Activated gamma-delta T cell treated with Interleukin-2 at 50 U/mL for 16 hours (primary cell): Measurements from ENCODE around the gene UNC13A.
A peak's percentile ranks its signal among the peaks of the same experiment; 100 is the strongest.

Experiments used
- DNase-seq: peaks from one replicate; pipeline ENCODE4 v3.0.0-alpha.2; 2020

UNC13A gene

DNA sequence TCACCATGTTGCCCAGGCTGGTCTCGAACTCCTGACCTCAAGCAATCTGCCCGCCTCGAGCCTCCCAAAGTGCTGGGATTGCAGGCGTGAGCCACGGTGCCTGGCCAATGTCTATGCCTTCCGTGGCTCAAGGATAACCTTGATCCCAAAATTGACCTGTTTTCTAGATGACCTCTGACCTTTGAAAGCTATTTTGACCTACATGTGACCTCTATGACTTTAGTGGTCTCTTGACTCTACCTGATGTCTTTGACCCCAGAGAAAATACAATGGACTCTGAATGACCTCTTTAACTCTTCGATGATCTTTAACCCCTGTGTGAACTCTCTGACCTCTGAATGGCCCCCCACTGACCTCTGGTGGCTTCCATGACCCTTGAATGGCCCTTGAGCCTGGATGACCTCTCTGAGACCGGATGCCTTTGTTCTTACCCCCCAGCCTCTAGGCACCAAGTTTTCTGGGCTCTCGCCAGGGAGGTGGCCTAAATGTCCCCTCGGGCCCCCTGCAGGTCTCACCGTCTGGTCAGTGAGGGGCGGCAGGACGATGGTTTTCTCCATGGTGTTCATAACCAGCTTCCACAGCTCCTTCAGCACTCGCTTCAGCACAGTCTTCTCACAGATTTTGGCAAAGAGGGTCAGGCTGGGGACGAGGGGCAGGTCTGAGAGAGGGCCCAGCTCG is 63.7 kb downstream of the UNC13A start:
- no peak for DNase-seq

DNA sequence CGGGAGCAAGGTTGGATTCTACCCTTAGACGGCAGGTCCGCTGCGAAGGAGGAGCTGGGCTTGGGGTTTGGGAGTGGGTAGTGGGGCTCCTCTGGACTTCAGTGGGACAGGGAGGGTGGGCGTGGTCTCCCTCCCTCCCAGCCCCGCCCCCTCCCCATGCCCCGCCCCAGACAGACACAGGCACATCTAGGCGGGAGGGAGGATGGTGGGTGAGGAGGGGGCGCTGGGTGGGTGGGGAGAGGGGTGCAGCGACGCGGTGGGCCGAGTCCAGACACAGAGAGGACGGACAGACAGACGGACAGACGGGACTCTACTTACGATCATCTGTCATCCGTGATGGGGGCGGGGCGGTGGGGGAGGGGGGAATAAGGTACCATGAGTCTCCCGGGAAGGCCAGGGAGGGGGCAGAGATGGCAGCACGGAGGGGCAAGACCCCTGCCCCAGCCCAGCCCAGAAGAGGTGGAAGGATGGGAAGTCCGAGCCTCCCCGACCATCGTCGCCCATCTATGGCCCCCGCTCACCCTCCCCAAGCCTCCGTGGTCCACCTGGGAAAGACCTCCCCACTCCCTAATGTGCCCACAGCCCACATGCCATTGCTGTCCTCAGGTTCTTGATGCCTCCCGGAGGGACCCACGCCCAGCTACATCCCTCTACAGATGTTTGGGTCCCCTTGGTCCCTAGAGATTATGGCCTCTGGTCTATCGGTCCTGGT is 64.8 kb downstream of the UNC13A start:
- no peak for DNase-seq

DNA sequence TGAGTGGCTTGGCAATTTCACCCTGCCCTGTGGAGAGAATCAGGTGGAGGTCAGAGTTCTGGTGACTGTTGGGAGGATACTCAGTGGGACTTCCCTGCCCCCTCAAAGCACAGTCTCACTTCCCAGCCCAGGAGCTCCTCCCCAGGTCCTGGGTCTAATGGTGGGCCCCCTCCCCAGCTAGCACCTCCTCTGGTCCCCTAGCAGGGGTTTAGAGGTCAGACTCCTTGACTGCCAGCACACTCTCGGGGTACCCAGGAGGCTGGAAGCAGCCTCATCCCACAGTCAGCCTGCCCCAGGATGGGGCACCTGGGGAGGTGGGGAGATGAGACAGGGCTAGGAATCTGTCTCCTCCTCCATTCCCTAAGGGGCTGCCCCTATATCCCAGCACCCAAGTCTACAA is 67.5 kb downstream of the UNC13A start:
- no peak for DNase-seq

DNA sequence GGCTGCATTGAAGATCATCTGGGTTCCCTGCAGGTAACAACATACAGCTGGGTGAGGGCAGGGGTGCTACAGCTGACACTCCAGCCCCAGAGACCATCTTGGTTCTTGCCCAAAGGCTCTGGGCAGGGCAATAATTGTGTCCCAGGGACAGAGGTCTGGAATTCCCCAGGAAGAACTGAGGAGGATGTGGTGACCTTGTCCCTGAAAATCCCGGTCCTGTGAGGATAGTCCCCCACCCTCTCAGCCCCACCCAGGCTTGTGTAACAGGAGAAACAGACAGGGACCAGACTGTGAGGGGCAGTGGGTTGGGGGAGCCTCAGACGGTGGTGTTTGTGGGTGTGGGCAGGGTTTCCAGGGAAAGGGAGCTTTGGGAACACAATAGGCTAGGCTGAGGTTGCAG is 69.2 kb downstream of the UNC13A start:
- DNase-seq: no peak

DNA sequence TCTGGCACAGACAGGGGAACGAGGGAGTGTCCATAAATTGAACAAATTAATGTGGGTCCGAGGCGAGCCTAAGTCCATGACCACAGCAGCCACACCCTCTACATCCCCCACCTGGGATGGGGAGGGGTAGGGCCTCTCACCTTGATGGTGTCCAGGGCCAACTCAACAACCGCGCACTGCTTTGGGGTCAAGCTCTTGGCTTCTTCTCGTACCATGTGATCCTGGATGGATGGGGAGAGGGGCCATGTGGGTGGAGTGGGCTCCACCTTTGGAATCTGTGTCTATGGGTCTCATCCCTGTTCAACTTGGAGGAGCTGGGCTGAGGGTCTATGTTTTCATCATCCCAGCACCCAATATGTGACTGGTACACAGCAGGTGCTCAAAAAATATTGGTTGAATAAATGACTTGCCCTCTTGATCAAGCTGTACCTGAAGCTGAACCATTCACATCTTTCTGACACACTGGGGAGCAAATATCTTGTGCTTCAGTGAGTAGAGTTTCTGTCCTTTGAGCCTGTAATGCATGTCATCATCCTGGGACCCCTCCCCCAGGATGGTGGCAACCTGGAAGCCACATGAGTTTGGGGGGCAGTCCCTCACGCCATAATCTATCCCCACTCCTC is 69.8 kb downstream of the UNC13A start:
- no peak for DNase-seq

DNA sequence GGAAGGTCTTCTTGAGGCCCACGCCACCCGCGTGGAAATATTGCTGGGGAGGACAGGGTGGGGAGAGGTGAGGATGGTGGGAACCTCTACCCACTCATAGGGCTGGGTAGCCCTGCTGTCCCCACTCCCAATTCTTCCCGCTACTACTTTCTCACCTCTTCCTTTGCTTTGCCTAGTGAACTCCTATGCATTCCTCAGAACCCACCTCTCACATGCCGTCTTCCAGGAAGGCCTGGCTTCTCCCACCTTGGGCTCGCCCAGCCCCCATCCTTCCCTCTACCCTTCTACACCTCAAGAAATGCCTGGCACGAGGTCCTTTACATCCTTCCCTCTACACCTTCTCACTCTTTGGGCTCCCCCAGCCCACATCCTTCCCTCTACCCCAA is 70.4 kb downstream of the UNC13A start:
- no peak for DNase-seq

DNA sequence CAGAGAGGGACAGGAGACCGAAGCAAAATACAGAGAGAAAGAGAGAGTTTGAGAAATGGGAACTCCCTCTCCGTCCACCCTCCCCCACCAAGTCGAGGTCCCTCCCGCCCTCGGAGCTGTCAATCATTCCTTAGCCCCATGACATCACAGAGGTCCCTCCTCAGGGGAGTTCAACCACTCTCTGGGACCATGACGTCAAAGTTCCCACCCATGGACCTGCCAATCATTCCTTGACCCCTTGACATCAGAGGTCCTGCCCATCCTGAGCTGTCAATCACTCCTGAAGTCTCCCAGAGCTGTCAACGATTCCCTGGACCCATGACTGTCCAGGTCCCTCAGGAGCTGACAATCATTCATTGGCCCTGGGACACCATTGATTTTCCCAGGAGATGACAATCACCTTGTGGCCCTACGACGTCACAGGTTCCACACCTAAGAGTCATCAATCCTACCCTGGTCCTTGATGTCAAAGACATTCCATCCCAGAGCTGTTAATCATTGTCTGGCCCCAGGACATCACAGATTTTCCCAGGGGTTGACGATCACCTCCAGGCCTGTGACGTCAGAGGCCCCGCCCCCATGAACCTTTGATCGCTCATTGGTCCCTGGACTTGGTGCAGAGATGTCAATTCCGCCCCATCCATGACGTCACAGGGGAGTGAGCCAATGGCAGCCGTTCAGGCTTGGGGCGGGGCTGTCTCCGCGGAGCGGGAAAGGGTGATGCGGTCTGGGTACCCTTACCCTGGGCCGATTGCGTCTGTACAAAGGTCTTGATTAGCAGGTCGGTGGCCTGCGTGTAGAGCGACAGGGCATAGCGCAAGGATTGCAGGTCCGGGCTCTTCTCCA is 71.0 kb downstream of the UNC13A start:
- DNase-seq: no peak

DNA sequence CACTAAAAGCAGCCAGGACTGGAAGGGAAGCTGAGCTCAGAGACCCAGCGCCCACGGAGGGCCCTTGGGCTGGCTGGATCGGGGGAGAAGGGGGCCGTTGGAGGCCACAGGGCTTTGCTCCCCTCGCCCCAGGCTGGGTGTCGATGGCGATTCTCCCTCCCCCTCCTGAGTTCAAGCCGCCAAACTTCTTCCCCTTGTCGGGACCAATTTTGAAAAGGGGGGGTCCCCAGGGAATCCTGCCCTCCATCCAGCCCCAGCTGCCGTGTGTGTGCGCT is 71.5 kb downstream of the UNC13A start:
- DNase-seq: no peak

DNA sequence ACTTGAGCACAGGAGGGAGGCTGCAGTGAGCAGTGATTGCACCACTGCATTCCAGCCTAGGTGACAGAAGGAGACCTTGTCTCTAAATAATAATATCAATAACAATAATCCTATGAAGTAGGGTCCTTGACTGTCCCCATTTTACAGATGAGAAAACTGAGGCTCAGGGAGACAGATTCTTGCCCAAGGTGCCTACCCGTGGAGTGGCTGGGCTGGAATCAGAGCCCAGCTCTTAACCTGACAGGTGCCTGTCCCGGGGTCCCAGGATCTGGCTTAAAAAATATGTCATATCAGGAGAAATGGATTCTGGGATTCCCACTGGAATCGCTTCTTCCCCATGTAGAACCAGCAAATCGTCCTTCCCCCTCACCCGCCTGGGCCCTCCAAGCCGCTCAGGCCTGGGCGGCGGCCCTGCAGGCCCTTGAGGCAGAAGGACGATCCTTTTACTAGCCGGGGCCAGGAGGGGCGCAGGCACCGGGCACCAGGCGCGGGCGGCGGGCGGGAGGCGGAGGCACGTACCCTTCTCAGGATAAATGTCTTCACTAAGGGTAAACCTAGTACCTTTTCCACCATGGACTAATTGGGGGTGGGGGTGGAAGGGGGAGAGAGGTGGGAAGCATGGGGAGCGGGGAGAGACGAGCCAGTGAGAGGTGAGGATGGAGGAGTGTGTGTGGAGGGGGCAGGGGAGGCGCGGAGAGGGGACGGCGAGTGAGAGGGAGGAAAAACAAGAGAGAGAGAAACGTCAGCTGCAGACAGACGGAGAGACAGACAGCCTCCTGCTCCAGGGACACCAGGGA is 72.1 kb downstream of the UNC13A start:
- DNase-seq: no peak

DNA sequence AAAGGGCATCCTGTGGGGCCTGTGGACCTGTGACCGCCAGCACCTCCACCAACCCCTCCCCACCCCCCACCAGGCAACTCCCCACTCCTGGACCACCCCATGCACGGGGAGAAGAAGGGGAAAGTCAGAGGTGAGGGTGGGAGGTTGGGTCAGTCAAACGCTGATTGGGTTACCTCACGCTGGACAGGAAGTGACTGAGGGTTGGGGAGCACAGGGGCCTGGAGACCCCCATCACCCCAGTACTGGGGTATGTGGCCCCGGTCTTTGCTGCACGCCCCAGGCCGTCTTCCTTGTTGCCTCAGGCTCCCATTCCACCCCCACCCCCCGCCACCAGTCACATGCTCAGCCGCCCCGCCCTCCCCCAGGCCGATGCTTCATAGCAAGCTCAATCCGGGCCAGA is 73.7 kb downstream of the UNC13A start:
- no peak for DNase-seq

DNA sequence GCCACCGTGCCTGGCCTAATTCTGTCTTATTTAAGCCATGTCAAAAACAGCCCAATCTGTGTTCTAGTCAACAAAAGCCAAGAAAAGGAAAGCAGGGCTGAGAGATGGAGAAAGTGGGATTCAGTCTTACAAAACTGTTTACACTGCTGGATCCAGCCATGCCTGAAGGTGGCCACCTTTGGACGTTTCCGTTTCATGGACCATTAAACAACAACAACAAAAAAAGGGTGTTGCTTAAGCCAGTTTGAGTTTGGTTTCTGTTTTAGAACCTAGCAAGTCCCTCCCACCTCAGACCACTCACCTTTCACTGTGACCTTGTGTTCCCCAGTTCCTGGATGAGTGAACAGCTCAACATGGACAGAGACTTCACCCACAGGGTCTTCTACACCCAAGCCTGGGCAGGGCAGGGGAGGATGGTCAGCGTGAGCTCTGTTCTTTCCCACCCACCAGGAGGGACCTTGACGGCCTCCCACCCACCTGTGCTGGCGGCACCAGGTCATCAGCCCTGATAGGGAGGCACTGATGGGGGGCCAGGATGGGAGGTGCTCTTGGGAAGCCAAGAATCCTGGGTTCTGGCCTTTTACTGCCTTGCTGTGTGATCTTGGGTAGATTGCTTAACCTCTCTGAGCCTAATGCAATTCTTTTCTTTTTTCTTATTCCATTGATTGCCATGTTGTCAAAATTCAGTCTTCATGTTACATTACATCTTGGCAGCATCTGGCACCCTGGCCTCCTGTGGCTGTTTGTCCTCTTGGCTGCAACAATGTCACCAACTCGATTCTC is 76.5 kb downstream of the UNC13A start:
- no peak for DNase-seq

DNA sequence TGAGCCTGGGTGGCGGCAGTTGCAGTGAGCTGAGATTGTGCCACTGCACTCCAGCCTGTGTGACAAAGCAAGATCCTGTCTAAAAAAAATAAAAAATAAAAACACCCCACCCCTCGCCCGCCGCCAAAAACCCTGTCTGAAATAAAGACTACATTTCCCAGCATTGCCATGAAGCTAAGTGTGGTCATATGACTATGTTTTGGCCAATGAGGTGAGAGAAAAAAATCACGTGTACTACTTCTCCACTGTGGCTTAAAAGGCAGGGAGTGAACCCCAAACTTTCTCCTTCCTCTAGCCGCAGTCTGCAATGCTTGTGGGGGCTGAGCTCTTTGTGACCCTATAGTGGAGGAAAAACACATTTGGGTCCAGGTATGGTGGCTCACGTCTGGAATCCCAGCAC is 77.8 kb downstream of the UNC13A start:
- DNase-seq: no peak

DNA sequence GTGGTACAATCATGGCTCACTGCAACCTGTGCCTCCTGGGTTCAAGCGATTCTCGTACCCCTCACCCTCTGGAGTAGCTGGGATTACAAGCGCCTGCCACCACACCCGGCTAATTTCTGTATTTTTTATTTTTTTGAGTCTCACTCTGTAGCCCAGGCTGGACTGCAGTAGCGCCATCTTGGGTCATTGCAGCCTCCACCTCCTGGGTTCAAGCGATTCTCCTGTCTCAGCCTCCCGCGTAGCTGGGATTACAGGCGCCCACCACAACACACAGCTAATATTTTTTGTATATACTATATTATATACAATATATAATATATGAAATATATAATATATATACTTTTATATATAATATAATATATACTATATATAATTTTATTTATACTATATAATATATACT is 80.2 kb downstream of the UNC13A start:
- no peak for DNase-seq

DNA sequence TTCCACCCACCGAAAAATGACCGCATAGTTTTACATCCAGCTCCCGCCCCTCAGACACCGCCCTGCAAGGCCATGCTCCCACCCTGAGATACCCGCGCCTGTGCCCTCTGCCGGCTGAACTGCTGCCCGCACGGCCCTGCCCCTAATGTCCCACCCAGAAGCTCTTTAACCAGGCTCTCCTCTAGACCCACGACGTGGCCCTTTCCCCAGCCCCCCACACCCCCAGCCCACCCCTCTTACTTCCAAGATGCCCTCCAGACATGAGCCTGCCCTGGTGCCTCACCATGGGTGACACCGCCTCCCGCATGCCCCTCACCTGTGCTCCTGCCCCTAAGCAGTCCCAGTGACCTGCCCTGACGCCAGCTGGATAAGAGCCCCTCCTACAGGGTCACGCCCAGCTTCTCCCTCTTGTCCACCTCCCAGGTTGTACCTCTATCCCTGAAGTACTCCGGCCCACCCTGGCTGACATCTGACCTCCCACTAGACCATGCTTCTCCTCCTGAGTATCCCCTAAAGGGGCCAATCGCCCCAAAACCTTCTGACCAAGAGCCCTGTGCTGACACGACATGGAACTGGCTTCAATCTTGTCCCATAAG is 81.5 kb downstream of the UNC13A start:
- no peak for DNase-seq

DNA sequence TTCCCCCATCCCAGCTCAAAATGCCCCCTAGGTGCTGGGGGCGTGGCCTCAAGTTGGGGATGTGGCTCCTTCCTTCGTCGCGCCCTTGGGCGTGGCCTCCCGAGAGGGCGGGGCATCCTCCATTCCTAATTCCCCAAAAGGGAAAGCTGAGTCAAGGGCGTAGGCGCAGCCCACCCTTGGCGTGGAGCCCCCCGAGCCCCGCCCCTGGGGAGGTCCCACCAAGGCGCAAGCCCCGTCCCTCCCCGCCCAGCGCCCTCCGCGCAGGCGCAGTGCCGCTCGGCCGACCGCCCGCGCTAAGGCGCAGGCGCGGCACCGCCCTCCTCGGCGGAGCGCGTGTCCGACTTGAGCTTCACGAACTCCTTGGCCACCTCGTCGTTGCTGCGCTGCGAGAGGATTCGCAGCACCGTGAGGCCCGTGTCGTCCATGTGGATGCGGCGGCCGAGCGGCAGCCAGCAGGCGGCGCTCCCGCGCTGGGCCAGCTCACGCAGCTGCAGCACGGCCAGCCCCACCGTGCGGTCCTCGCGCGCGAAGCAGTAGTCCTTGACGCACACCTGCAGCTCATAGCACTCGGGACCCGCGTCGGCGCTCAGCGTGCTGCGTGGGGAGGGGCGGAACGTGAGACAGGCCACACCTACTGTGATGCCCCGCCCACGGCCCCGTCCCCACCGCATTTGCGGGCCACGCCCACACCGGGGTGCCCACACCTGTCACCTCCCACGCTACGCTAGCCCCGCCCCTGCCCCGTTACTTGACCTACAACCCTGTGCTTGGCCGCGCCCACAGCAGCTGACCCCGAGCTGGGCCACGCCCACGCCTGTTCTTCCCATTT is 82.2 kb downstream of the UNC13A start:
- DNase-seq: peak; percentile 66

DNA sequence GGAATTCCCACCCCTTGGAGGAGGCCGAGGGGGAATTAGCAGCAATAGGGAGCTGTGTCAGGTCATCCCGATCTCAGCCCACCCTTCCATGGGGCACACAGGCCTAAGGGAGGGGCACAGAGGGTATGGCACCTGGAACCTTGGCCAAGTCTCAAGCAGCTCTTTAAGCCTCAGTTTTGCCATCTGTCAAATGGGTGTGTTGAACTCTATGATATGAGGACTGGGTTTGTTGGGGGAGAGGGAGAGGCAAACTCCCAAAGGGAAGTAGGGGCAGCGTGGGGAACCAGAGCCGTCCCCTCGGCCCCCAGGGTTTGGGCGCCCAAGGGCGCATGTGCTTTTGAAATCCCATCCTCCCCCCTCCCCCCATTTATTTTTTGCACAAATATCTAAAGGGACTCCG is 83.0 kb downstream of the UNC13A start:
- DNase-seq: no peak

DNA sequence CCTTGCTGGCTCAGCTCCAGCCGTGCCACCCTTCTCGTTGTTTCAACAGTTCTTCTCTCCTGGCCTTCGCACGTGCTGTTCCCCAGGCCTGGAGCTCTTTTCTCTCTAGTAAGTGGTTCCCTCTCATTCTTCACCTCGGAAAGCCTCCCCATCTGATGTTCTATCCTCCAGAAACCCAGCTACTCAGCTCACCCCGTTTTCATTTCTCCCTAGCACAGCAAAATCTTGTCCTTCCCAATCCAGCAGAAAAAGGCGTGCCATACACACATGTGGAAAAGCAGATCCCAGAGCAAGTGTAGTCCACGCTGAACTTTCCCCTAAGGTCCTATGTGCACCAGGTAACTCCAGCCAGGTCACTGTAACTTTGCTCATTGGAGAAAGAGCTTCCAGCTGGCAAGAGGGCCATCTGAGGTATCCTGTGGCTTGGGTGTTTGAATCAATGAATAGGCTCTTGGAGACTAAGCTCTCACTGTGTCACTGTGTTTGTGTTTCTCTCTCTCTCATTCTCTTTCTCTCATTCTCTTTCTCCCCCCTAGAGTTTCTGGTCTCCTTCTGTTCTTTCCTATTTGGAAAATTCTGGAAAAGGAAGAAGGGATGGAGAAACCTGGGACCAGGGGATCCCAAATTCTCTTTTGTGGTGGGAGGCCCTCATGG is 83.7 kb downstream of the UNC13A start:
- no peak for DNase-seq

DNA sequence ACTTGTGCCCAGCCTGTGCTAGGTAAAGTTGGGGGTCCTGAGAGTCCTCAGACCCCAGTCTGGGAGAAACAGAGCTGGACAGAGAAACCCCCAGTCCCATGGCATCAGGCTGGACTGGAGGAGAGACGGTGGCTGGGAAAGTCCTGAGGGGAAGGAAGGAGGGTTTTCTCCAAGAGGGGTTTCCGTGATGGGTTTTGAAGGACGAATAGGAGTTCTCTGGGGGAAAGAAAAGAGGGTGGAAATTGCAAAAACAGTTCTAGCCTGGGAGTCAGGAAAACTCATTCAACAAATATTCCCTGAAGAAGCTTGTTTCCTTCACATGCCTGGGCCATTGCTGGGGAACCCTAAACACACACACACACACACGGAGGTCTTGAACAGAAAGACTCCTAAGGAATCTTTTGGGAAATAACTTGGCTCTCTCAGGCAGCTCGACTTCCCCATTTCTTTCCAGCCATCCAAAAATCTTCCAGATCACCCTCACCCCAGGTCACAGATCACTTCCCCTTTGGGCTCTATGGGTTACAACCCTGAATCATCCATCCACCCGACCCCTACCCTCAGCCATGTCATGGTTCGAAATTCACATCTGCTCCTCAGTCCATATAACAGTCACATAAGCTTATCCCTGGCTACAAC is 85.2 kb downstream of the UNC13A start:
- no peak for DNase-seq

DNA sequence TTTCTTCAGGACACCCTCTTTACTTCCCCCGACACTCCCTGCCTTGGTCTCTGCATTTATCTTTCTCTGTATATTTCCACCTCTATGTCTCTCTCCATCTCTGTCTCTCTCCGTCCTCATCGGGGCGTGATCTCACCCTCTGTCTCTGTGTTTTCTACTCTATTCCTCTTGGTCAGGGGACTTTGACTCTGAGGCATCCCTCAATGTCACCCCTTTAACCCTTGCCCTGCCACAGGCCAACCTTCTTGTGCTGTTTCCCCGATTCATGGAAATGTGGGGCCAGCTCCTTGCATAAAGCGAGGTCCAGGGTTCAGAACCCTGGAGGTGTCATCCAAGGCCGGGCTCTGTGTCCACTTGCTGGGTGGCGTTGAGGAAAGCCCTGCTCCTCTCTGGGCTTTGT is 85.9 kb downstream of the UNC13A start:
- DNase-seq: no peak

DNA sequence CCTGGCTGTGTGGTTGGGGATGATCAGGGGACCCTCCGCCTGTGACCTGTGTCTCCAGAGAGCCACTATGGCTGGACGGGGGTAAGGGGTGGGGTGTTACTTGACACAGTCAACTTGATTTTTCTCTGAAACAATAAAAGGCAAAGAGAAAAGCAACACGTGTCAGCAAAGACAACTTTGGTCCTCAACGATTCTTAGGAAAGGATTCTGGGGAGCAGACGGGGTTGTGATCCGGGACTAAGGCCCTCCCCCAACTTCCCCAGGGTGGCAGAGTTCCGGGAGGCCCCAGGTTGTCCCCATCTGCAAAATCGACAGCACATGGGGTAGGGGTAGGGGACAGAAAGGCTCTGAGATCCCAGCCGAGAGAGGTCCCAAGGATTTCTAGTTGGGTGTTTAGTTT is 86.5 kb downstream of the UNC13A start:
- no peak for DNase-seq
